Activated naive CD4-positive, alpha-beta T cell treated with anti-CD3 and anti-CD28 coated beads, Interleukin-2, amount 50 U/mL, for 72 hours (primary cell): ENCODE measurements around the gene WIPF1. TPM values are rescaled to one million over a fixed set of nuclear protein-coding genes. Genes with fewer than 3 reads are reported as not detected.
A peak's percentile ranks its signal among the peaks of the same experiment; 100 is the strongest.

ENCODE experiments used
- ATAC-seq, 2 donors: fragments of 150-1000 bp; cut with Tn5 transposase; 2 replicates each; pipeline ENCODE4 v1.10.0; 2021; ENCODE audit warnings: mild to moderate bottlenecking in 2 of 2, moderate library complexity in 2 of 2
- DNase-seq, 2 donors: peaks; one replicate each; pipeline ENCODE4 v3.0.0; 2021 to 2022; ENCODE audit warnings: low spot score in 2 of 2
- H3K27ac Mint-ChIP-seq, 2 donors: one replicate each; pipeline ENCODE4 v1.8.0; 2022; ENCODE audit warnings: mild to moderate bottlenecking in 2 of 2, mixed read lengths in 2 of 2
- H3K36me3 Mint-ChIP-seq, 2 donors: one replicate each; pipeline ENCODE4 v1.8.0; 2022; ENCODE audit warnings: mixed read lengths in 2 of 2
- H3K9me3 Mint-ChIP-seq, 2 donors: one replicate each; pipeline ENCODE4 v1.8.0; 2022; ENCODE audit warnings: mixed read lengths in 2 of 2
- total RNA-seq, 2 donors: library from RNA; stranded (reverse); gene quantifications; one replicate each; pipeline ENCODE4 v1.2.3, GENCODE V29; 2022

Gene WIPF1, protein sequence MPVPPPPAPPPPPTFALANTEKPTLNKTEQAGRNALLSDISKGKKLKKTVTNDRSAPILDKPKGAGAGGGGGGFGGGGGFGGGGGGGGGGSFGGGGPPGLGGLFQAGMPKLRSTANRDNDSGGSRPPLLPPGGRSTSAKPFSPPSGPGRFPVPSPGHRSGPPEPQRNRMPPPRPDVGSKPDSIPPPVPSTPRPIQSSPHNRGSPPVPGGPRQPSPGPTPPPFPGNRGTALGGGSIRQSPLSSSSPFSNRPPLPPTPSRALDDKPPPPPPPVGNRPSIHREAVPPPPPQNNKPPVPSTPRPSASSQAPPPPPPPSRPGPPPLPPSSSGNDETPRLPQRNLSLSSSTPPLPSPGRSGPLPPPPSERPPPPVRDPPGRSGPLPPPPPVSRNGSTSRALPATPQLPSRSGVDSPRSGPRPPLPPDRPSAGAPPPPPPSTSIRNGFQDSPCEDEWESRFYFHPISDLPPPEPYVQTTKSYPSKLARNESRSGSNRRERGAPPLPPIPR
- 100 to 1,000 TPM; 138 to 262 TPM for total RNA-seq

- Mint-ChIP-seq H3K9me3 (peaks cover 0 to 4% of the 10 kb centered on the region in 2 donors), H3K27ac (peak within 1 kb of the TSS; percentile 95 to 96), H3K36me3 (peaks cover 16 to 39% of the 10 kb centered on the region in 2 donors)
- no peak for DNase-seq
- ATAC-seq: peak; percentile 34 to 39
These were observed at the start of gene WIPF1 for GRCh38 chr2:174597345-174598047. TSS of gene WIPF1 (minus strand) at chr2:174597804. CDS start at chr2:174585573, 12,231 bp downstream.

DNA sequence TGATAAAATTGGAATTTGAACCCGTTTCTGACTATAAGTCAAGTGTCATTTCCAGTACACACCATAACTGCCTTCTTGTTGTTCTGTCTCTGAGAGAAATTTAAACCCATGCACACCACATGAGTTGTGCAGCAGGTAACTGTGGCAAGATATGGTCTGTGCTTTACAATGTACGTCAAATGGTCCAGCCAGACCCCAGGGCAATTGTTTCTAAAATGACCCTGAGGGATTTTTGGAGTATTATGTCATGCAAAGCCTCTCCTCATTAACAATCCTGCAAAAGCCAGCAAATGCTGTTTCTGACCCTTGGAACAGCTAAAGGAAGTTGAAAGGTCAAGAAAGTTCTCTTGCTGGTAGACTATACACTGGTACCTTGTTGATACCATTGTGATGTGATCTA is 47.7 kb upstream of the WIPF1 start:
- DNase-seq (no peak), ATAC-seq (no peak)
- Mint-ChIP-seq H3K9me3 (peaks cover 4 to 29% of the 10 kb centered on the region in 2 donors), H3K36me3 (peaks cover 11 to 44% of the 10 kb centered on the region in 2 donors), H3K27ac (no peak overlapping the region)

- DNase-seq: no peak
- Mint-ChIP-seq H3K36me3 (peaks cover 2 to 37% of the 10 kb centered on the region in 2 donors), H3K9me3 (peaks cover 1 to 21% of the 10 kb centered on the region in 2 donors), H3K27ac (no peak overlapping the region)
- ATAC-seq: no peak
These were observed 46.8 kb upstream of the WIPF1 start for GRCh38 chr2:174644406-174644805.

GRCh38 chr2:174643356-174643755 is 45.8 kb upstream of the WIPF1 start:
- no peak overlapping the region for H3K27ac Mint-ChIP-seq
- H3K9me3 Mint-ChIP-seq: peaks cover 0 to 20% of the 10 kb centered on the region in 2 donors
- ATAC-seq: no peak

DNA sequence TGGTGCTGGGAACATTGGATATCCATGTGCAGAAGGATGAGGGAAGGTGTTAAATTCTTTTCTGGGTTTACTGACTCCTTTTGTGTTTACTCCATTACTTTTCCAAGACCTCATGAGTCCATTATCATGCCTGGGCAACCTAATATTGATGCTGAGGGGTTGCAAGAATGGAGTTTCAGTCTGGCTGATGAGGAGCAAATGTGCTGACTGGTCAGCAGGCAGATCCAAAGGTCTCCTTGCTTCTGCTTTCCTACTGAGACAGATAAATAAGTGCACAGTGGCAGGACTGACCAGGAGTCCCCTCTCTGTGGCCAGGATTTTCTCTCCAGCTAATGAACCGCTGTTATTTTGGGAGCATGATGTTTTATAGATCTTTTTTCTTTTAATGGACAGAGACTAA is 43.6 kb upstream of the WIPF1 start:
- DNase-seq (no peak), ATAC-seq (no peak)
- Mint-ChIP-seq H3K27ac (no peak overlapping the region), H3K36me3 (peaks cover 0 to 27% of the 10 kb centered on the region in 2 donors), H3K9me3 (peaks cover 0 to 20% of the 10 kb centered on the region in 2 donors)

More at GRCh38 chr2:174643356-174643755, 45.8 kb upstream of the WIPF1 start:
- DNase-seq: no peak
- peaks cover 0 to 37% of the 10 kb centered on the region in 2 donors for H3K36me3 Mint-ChIP-seq

DNA sequence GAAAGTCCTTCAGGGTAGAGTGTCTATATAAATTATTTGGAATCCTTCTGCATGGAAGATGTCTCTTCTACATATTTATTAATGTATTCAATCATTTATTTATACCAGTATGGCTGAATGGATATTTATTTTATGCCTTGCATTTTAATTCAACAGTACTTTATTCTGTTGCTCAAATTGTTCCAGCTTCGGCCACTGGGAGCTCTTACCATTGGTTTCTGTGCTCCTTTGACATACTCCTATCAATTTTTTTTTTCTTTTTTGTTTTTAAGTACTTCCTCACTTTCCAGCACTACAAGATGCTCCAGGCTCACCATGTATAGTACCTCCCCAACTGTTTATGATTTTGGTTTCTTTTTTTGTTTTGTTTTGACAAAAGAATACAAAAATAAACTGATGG is 39.4 kb upstream of the WIPF1 start:
- peak overlapping the region; percentile 29 to 81 for H3K27ac Mint-ChIP-seq
- peaks cover 0 to 8% of the 10 kb centered on the region in 2 donors for H3K9me3 Mint-ChIP-seq
- H3K36me3 Mint-ChIP-seq: peaks cover 25 to 34% of the 10 kb centered on the region in 2 donors
- no peak for DNase-seq
- no peak for ATAC-seq

- Mint-ChIP-seq H3K27ac (peak overlapping the region; percentile 99), H3K36me3 (peaks cover 34 to 39% of the 10 kb centered on the region in 2 donors), H3K9me3 (peaks cover 0 to 8% of the 10 kb centered on the region in 2 donors)
- DNase-seq (no peak), ATAC-seq (no peak)
These were observed 38.3 kb upstream of the WIPF1 start for GRCh38 chr2:174635776-174636404.

DNA sequence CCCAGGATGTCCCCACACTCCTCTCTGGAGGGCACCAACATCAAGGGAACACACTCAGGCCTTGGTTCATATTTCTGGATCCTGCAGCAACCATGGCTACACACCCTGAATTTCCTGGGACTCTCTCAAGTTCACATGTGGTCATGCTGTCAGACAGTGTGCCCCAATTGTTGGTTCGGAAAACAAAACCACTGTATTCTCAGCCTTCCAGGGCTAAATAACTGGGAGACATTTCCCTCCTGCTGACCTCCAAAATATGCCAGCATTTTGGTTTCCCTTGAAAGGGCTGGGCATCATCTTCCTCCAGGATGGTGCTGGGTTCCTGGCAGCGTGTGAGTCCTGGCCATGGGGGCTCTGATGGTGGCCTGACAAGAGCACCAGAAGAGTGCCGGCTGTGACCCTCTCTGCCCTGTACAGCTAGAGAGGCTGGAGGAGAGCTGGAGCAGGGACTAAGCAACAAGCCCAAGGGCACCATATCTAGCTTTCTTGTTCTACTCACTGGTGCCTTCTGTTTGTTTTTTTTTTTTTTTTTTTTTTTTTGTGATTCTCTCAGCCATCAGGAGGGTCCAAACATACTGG is 37.5 kb upstream of the WIPF1 start:
- H3K36me3 Mint-ChIP-seq: peaks cover 39 to 46% of the 10 kb centered on the region in 2 donors
- DNase-seq: no peak
- H3K9me3 Mint-ChIP-seq: peaks cover 0 to 8% of the 10 kb centered on the region in 2 donors
- H3K27ac Mint-ChIP-seq: peak overlapping the region; percentile 99
- peak in 1 of 2 donors; percentile 18 for ATAC-seq

DNA sequence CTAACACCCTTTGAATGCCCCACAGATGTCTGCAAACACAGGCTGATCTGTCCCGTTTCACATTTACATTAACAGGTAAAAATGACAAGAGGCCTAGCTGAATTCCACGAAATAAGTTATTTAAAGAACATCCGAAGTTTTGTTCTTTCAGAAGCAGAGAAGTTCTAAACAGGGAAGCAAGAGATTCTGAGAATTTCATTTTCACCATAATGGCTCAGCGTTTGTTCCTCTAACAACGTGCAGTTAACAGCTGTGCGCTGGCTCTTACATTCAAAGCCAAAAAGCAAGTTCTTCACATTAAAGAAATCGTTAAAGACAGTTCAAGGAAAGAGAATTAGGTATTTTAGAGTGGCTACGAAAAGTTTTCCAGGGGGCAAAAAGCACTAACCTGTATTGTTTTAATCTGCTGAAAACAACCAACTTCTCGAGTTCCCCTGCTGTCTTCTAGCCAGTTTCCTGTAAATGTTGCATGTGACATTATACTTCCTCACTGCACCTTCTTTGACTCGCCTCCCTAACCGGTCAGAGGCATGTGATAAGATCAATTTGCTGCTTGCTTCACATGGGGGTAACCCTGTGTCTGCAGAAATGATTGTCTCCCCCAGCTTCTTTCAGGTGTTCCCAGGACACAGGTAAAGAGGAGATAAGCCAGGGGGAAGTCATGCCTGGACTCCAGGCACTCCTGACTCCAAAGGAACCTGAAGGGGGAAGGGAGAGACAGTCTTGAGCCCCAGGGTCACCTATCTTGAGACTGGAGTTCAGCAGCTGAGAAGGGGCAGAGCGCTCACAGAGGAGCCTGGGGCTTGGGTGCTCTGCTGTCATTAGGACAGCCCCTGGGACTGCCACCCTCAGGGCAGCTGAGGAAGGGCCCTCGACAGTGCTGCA is 36.8 kb upstream of the WIPF1 start:
- ATAC-seq: peak; percentile 75 to 80
- H3K36me3 Mint-ChIP-seq: peaks cover 39 to 50% of the 10 kb centered on the region in 2 donors
- peaks cover 0 to 8% of the 10 kb centered on the region in 2 donors for H3K9me3 Mint-ChIP-seq
- peak; percentile 42 to 70 for DNase-seq
- peak overlapping the region; percentile 99 for H3K27ac Mint-ChIP-seq

DNA sequence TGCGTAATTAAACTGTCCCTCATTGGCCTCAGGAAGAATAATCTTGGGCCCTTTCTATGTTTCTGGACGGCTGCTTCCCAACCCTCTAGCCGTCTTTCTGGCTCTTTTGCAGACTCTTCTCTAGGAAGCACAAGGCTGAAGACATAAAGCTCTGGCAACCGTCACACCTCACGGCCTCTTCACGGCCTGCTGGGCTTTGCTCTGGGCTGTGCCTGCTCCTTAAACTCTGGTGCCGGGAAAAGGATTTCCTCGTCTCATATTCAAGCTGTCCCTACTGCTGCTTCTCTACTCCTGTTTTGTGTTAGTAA is 36.0 kb upstream of the WIPF1 start:
- peaks cover 40 to 50% of the 10 kb centered on the region in 2 donors for H3K36me3 Mint-ChIP-seq
- peaks cover 0 to 3% of the 10 kb centered on the region in 2 donors for H3K9me3 Mint-ChIP-seq
- no peak for ATAC-seq
- H3K27ac Mint-ChIP-seq: peak overlapping the region; percentile 99
- no peak for DNase-seq

DNA sequence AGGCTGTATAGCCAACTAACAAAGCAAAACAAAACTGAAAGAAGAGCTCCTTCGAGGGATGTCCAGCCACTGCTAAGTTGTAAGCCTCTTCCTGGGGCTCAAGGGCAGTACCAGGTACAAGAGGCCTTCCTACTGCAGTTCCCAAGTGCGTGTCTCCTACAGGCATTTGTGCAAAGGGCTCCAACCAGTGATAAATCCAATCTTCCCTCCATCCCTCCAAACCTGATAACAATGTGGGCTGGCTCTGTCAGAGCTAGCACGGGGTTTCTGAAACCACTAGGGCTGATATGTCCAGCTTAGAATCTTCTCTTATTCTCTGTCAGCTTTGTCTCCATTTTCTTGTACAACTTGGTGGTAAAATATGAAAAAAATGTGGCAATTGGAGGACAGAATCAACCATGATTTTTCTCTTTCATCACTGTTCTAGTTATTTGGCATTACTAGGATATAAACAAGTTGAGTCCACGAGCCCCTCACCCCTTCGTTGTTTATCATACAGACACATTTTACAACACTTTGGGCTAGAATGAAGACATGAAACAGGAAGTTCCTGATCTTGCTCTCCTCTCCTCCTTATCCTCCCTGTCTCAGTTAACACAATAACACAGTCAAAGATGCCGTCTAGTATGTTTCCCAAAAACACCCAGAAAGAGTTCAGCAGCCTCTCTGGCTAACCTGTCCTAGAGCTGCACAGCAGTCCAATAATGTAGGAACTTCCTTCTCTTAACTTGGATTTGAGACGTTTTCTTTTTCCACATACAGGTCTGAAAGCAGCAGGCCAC is 35.4 kb upstream of the WIPF1 start:
- no peaks in the 10 kb centered on the region for H3K9me3 Mint-ChIP-seq
- peak overlapping the region; percentile 99 for H3K27ac Mint-ChIP-seq
- peak in 1 of 2 donors; percentile 10 for ATAC-seq
- DNase-seq: no peak
- H3K36me3 Mint-ChIP-seq: peaks cover 45 to 51% of the 10 kb centered on the region in 2 donors

DNA sequence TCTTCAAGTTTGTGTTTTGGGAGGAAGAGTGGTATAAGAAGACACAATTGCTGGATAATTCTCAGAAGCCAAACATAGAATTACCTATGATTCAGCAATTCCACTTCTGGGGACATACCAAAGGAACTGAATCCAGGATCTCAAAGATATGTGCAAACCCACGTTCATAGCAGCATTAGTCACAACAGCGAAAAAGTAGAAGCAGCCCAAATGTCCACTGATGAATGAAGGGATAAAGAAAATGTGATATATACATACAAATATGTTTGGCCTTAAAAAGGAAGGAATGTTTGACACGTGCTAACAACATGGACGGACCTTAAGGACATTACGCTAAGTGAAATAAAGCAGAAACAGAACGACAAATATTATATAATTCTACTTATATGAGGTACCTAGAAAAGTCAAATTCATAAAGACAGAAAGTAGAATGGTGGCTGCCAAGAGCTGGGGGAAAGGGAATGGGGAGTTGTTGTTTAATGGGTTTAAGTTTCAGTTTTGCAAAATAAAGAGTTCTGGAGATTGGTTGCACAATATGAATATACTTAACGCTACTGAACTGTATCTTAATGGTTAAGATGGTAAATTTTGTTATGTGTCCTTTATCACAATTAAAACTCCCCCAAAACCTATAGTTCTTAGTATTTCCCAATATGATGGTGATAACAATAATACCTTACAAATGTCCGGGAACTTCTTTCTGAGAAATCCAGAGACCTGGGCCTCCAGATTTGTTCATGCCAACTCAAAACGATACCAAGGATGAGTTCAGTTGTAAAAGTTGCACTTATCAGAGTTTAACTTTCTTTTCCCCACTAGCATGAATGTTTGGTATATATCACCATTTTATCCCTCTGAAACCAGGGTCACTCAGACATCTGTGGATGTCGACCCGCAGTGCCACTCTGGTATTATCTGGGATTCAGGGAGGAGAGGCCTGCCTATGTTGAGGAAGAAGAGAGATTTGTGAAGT is 33.7 kb upstream of the WIPF1 start:
- ATAC-seq: peak; percentile 10 to 11
- Mint-ChIP-seq H3K9me3 (no peaks in the 10 kb centered on the region), H3K36me3 (peaks cover 59 to 66% of the 10 kb centered on the region in 2 donors), H3K27ac (peak overlapping the region; percentile 99)
- no peak for DNase-seq

DNA sequence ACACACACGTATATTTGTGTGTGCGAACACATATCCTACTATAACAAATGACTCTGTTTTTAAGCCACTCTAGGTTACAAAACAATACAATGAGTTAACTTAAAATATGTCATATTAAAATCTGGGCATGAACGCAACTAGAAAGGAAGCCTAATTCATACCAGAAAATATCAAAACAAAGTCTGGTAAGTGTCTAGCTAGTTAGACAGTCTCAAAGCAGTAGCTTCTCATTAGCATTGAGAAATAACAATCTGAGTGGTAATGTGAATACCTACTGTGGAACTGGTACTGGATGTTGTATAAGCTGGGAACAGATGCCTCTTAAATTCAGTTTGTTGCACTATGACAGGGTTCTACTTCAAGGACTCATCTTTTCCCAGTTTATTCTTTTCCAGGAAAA is 32.5 kb upstream of the WIPF1 start:
- DNase-seq: no peak
- peak overlapping the region; percentile 99 for H3K27ac Mint-ChIP-seq
- no peaks in the 10 kb centered on the region for H3K9me3 Mint-ChIP-seq
- ATAC-seq: no peak
- H3K36me3 Mint-ChIP-seq: peaks cover 67 to 74% of the 10 kb centered on the region in 2 donors

GRCh38 chr2:174629506-174629905 is 31.9 kb upstream of the WIPF1 start:
- no peaks in the 10 kb centered on the region for H3K9me3 Mint-ChIP-seq
- no peak for ATAC-seq
- peak overlapping the region; percentile 58 to 73 for H3K27ac Mint-ChIP-seq
- peaks cover 66 to 77% of the 10 kb centered on the region in 2 donors for H3K36me3 Mint-ChIP-seq
- no peak for DNase-seq
